ENCODE measurements around the gene TC2N.
"Not testable (repeated sequence)": the region's sequence is repeated elsewhere in the genome, so short reads cannot be mapped to it uniquely, and the experiment has no call there.

Gene TC2N

GRCh38 chr14:91888641-91889476, 21.5 kb upstream of the TC2N start:
- no peak for DNase-seq

- no peak for DNase-seq
Measured at GRCh38 chr14:91886961-91887360, 19.6 kb upstream of the TC2N start.

GRCh38 chr14:91885839-91886238, 18.5 kb upstream of the TC2N start:
- no peak for DNase-seq

- no peak for DNase-seq
Measured at GRCh38 chr14:91885113-91885712, 17.9 kb upstream of the TC2N start.

GRCh38 chr14:91884664-91885063, 17.3 kb upstream of the TC2N start:
- no peak for DNase-seq

GRCh38 chr14:91883753-91884152, 16.4 kb upstream of the TC2N start:
- DNase-seq, result no peak

GRCh38 chr14:91882776-91883175, 15.4 kb upstream of the TC2N start:
- no peak for DNase-seq

GRCh38 chr14:91882369-91882768, 15.0 kb upstream of the TC2N start:
- DNase-seq, result no peak

- DNase-seq, result no peak
Measured at GRCh38 chr14:91879196-91879595, 11.9 kb upstream of the TC2N start.

GRCh38 chr14:91878274-91878673, 10.9 kb upstream of the TC2N start:
- no peak for DNase-seq

GRCh38 chr14:91877376-91877915, 10.1 kb upstream of the TC2N start:
- no peak for DNase-seq

GRCh38 chr14:91876492-91876891, 9.2 kb upstream of the TC2N start:
- DNase-seq, result no peak

- DNase-seq, result no peak
Measured at GRCh38 chr14:91875525-91876286, 8.4 kb upstream of the TC2N start.

GRCh38 chr14:91873471-91874415, 6.4 kb upstream of the TC2N start:
- no peak for DNase-seq

GRCh38 chr14:91872517-91873470, 5.5 kb upstream of the TC2N start:
- no peak for DNase-seq

- DNase-seq, result no peak
Measured at GRCh38 chr14:91872011-91872501, 4.7 kb upstream of the TC2N start.

- not testable (repeated sequence) for DNase-seq
Measured at GRCh38 chr14:91871401-91871800, 4.1 kb upstream of the TC2N start.

GRCh38 chr14:91870890-91871289, 3.6 kb upstream of the TC2N start:
- no peak for DNase-seq

- DNase-seq, result no peak
Measured at GRCh38 chr14:91870001-91870400, 2.7 kb upstream of the TC2N start.

GRCh38 chr14:91869556-91869955, 2.2 kb upstream of the TC2N start:
- no peak for DNase-seq

All from NCI-H446 treated with DMSO at 0.1 percent for 48 hours (cell line).